PC-9 (cell line): ENCODE data around the gene ZBED1. TPM values are rescaled to one million over a fixed set of nuclear protein-coding genes. Genes with fewer than 3 reads are reported as not detected.

Source experiments
- BruUV-seq: library from RNA; stranded (reverse); fragments of 400-500 nt; replicated peaks from 2 replicates; lab custom pipeline; 2021; lab: Mats Ljungman, UMichigan
- CTCF ChIA-PET: fragments of 300-600 bp; sonication (Branson Sonifier 250); formaldehyde crosslinking; loops from one replicate; lab custom pipeline; 2022; ENCODE audit warnings: antibody characterized with exemption; lab: Charles Lee
- POLR2A ChIA-PET: fragments of 300-600 bp; sonication (Branson Sonifier 250); formaldehyde crosslinking; loops from one replicate; lab custom pipeline; 2022; ENCODE audit warnings: antibody characterized with exemption; ENCODE audit not compliant: unreplicated experiment; lab: Charles Lee
- DNase-seq, 2 experiments: peaks; one replicate each; pipeline versions ENCODE4 v3.0.0 to v3.0.0-alpha.2; 2015 to 2022; ENCODE audit warnings: mixed read lengths in 1 of 2
- H2AFZ ChIP-seq: fragments of 200-600 bp; sonication (generic); 2 replicates; pipeline ENCODE4 v1.8.1; 2017; ENCODE audit warnings: antibody characterized with exemption
- H3F3A ChIP-seq: fragments of 200-600 bp; sonication (generic); 2 replicates; pipeline ENCODE4 v1.8.1; 2017; ENCODE audit warnings: antibody characterized with exemption, mild to moderate bottlenecking, low read depth; ENCODE audit not compliant: insufficient read depth
- H3K27ac ChIP-seq: fragments of 200-600 bp; sonication (generic); 2 replicates; pipeline ENCODE4 v1.6.1; 2016; ENCODE audit warnings: mixed run types
- H3K27me3 ChIP-seq: fragments of 200-600 bp; sonication (generic); 2 replicates; pipeline ENCODE4 v1.6.1; 2016; ENCODE audit warnings: low read depth, mixed run types; ENCODE audit not compliant: insufficient read depth
- H3K36me3 ChIP-seq: fragments of 200-600 bp; sonication (generic); 2 replicates; pipeline ENCODE4 v1.6.1; 2016; ENCODE audit warnings: low read depth, mixed run types
- H3K4me1 ChIP-seq: fragments of 200-600 bp; sonication (generic); replicated peaks from 2 replicates; pipeline ENCODE4 v1.6.1; 2016; ENCODE audit warnings: mixed run types; ENCODE audit not compliant: insufficient read depth
- H3K4me2 ChIP-seq: fragments of 200-600 bp; sonication (generic); 2 replicates; pipeline ENCODE4 v1.6.1; 2017; ENCODE audit warnings: mixed run types
- H3K4me3 ChIP-seq: fragments of 200-600 bp; sonication (generic); 2 replicates; pipeline ENCODE4 v1.6.1; 2016; ENCODE audit warnings: mixed run types
- H3K79me2 ChIP-seq: fragments of 200-600 bp; sonication (generic); 2 replicates; pipeline ENCODE4 v1.6.1; 2017; ENCODE audit warnings: low read depth, mixed run types
- H3K9me2 ChIP-seq: fragments of 200-600 bp; sonication (generic); 2 replicates; pipeline ENCODE4 v1.8.1; 2017; ENCODE audit warnings: mild to moderate bottlenecking; ENCODE audit not compliant: insufficient read depth
- H3K9me3 ChIP-seq: fragments of 200-600 bp; sonication (generic); 2 replicates; pipeline ENCODE4 v1.8.1; 2016; ENCODE audit warnings: low read depth; ENCODE audit not compliant: insufficient read depth
- H4K20me1 ChIP-seq: fragments of 200-600 bp; sonication (generic); 2 replicates; pipeline ENCODE4 v1.8.1; 2017; ENCODE audit not compliant: insufficient read depth
- EZH2 ChIP-seq: fragments of 200-600 bp; sonication (generic); IDR thresholded peaks from 2 replicates; pipeline ENCODE4 v1.8.0; 2017; ENCODE audit warnings: antibody characterized with exemption, low read depth
- intact Hi-C: fragments of 100-400 bp; cut with micrococcal nuclease; formaldehyde crosslinking; loops from one replicate; pipeline ENCODE4 v1.10.0; 2022; ENCODE audit not compliant: unreplicated experiment
- total RNA-seq: library from RNA; stranded (reverse); gene quantifications from 2 replicates; pipeline ENCODE4 v1.2.3, GENCODE V29; 2021
- TF ChIP-seq, protein P1 (sequence below): fragments of 200-600 bp; sonication (generic); conservative IDR thresholded peaks from 2 replicates; pipeline ENCODE4 v1.6.1; 2017; ENCODE audit warnings: mixed run types, antibody characterized with exemption, mild to moderate bottlenecking, moderate library complexity

ZBED1 gene
- total RNA-seq, 1 experiment from 2014 or later = 11.1 TPM

DNA sequence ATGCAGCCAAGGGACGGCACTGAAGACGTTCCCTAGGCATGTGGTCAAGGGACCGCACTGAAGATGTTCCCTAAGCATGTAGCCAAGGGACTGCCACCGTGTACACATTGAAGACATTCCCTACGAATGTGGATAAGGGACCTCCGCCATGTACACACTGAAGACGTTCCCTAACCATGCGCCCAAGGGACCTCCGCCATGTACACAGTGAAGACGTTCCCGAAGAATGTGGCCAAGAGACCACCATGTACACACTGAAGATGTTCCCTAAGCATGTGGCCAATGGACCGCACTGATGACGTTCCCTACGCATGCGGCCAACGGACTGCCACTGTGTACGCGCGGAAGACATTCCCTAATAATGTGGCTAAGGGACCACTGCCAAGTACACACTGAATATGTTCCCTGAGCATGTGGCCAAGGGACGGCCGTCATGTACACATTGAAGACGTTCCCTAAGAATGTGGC, 48.4 kb downstream of the ZBED1 start:
- no peaks in the 10 kb centered on the region for H3F3A ChIP-seq
- TF ChIP-seq, protein P1, sequence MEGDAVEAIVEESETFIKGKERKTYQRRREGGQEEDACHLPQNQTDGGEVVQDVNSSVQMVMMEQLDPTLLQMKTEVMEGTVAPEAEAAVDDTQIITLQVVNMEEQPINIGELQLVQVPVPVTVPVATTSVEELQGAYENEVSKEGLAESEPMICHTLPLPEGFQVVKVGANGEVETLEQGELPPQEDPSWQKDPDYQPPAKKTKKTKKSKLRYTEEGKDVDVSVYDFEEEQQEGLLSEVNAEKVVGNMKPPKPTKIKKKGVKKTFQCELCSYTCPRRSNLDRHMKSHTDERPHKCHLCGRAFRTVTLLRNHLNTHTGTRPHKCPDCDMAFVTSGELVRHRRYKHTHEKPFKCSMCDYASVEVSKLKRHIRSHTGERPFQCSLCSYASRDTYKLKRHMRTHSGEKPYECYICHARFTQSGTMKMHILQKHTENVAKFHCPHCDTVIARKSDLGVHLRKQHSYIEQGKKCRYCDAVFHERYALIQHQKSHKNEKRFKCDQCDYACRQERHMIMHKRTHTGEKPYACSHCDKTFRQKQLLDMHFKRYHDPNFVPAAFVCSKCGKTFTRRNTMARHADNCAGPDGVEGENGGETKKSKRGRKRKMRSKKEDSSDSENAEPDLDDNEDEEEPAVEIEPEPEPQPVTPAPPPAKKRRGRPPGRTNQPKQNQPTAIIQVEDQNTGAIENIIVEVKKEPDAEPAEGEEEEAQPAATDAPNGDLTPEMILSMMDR = no peak
- no peak for TF ChIP-seq EZH2
- no peaks in the 10 kb centered on the region for H3K79me2 ChIP-seq
- H2AFZ ChIP-seq = no peak overlapping the region
- no peak overlapping the region for H3K4me2 ChIP-seq
- H3K4me3 ChIP-seq = no peak overlapping the region
- no peaks in the 10 kb centered on the region for H3K4me1 ChIP-seq
- CTCF ChIA-PET = no interaction called here
- no peaks in the 10 kb centered on the region for H4K20me1 ChIP-seq
- POLR2A ChIA-PET = no interaction called here
- no peak for DNase-seq
- no peaks in the 10 kb centered on the region for H3K36me3 ChIP-seq
- H3K9me3 ChIP-seq = no peaks in the 10 kb centered on the region
- H3K27me3 ChIP-seq = no peaks in the 10 kb centered on the region
- intact Hi-C loops = no loop called here
- H3K27ac ChIP-seq = no peak overlapping the region
- no TSS peak for BruUV-seq
- no peaks in the 10 kb centered on the region; the same call in 1 of the 2 replicates for H3K9me2 ChIP-seq

DNA sequence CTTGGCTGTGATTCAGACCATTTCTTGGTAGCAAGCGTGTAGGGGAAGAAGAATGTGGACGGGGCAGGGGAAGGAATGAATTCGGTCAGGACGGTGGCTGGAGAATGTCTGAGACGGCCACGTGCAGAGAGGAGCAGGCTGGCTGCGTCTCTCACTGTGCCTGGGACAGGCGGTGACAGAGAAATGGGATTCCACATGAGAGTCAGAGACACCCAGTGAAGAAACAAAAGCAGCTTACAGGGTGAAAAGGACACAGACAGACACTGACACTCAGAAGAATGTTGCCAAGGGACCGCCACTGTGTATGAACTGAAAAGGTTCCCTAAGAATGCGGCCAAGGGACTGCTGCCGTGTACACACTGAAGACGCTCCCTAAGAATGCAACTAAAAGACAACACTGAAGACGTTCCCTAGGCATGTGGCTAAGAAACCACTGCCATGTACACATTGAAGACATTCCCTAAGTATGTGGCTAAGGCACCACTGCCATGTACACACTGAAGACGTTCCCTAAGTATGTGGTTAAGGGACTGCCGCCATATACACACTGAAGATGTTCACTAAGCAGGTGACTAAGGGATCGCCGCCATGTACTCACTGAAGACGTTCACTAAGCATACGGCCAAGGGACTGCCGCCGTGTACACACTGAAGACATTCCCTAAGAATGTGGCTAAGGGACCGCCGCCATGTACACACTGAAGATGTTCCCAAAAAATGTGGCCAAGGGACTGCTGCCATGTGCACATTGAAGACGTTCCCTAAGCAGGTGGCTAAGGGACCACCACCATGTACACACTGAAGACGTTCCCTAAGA, 49.1 kb downstream of the ZBED1 start:
- TF ChIP-seq, protein P1 = no peak
- no peak for TF ChIP-seq EZH2

DNA sequence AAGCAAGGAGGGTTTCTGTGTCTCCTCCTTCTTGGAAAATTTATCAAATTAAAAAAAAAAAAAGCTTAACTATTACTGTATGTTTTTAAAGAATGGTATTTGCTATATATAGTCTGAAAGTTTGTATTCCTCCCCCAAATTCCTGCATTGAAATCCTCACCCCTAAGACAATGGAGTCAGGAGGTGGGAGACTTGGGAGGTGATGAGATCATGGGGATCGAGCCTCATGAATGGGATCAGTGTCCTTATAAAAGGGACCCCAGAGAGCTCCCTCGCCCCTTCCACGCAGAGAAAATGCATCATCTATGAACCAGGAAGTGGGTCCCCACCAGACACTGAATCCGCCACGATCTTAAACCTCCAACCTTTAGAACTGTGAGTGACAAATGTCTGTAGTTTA, 50.1 kb downstream of the ZBED1 start:
- H2AFZ ChIP-seq = no peak overlapping the region
- DNase-seq = no peak
- H3K4me3 ChIP-seq = no peak overlapping the region
- no peaks in the 10 kb centered on the region for H3K4me1 ChIP-seq
- H3K79me2 ChIP-seq = no peaks in the 10 kb centered on the region
- TF ChIP-seq, protein P1 = no peak
- no peak for TF ChIP-seq EZH2
- no TSS peak for BruUV-seq
- H3F3A ChIP-seq = no peaks in the 10 kb centered on the region
- no peaks in the 10 kb centered on the region for H4K20me1 ChIP-seq
- H3K27ac ChIP-seq = no peak overlapping the region
- no peaks in the 10 kb centered on the region for H3K36me3 ChIP-seq
- POLR2A ChIA-PET = no interaction called here
- intact Hi-C loops = no loop called here
- no peaks in the 10 kb centered on the region for H3K27me3 ChIP-seq
- no peak overlapping the region for H3K4me2 ChIP-seq
- no peaks in the 10 kb centered on the region; the same call in 1 of the 2 replicates for H3K9me2 ChIP-seq
- H3K9me3 ChIP-seq = no peaks in the 10 kb centered on the region
- CTCF ChIA-PET = no interaction called here

More for the DNA sequence above, 49.1 kb downstream of the ZBED1 start:
- Histone ChIP-seq H3K4me1 (no peaks in the 10 kb centered on the region), H3K27ac (no peak overlapping the region), H3K9me3 (no peaks in the 10 kb centered on the region), H3K36me3 (no peaks in the 10 kb centered on the region), H3K27me3 (no peaks in the 10 kb centered on the region), H3F3A (no peaks in the 10 kb centered on the region), H4K20me1 (no peaks in the 10 kb centered on the region), H3K4me3 (no peak overlapping the region), H3K4me2 (no peak overlapping the region), H3K79me2 (no peaks in the 10 kb centered on the region), H2AFZ (no peak overlapping the region), H3K9me2 (no peaks in the 10 kb centered on the region; the same call in 1 of the 2 replicates)
- BruUV-seq = no TSS peak
- intact Hi-C loops = no loop called here
- DNase-seq = no peak
- ChIA-PET CTCF (no interaction called here), POLR2A (no interaction called here)
